HG03045 (cell line): ENCODE measurements around the gene MIOS.

Experiments
- ATAC-seq: cut with Tn5 transposase; IDR thresholded peaks from one replicate; pipeline ENCODE4 v1.9.1; 2021; ENCODE audit warnings: mild to moderate bottlenecking, moderate library complexity; ENCODE audit not compliant: unreplicated experiment

MIOS gene

GRCh38 chr7:7581531-7582179 lies 15.0 kb downstream of the MIOS start:
- ATAC-seq = no peak

DNA sequence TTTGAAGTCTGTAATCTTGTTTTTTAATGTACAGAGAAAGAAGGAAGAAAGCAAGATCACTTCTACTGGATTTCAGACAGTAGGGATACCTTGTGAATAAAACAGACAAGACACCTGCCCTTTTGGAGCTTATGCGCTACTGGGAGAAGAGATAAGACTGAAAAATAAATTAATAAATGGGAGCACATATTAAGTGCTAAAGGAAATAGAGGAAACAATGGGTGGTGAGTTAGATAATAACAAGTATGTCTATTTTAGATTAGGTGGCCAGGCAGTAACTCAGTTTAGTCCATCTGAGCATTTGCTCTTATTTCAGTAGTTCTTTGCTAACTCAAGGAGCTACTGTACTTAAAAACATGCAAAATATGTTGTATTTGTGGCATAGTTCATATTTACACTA lies 15.9 kb downstream of the MIOS start:
- no peak for ATAC-seq

GRCh38 chr7:7583731-7584130 lies 17.0 kb downstream of the MIOS start:
- ATAC-seq = no peak

- ATAC-seq = no peak
Measured at GRCh38 chr7:7584653-7585052, 18.0 kb downstream of the MIOS start.

GRCh38 chr7:7585241-7585928 lies 18.7 kb downstream of the MIOS start:
- ATAC-seq = no peak

DNA sequence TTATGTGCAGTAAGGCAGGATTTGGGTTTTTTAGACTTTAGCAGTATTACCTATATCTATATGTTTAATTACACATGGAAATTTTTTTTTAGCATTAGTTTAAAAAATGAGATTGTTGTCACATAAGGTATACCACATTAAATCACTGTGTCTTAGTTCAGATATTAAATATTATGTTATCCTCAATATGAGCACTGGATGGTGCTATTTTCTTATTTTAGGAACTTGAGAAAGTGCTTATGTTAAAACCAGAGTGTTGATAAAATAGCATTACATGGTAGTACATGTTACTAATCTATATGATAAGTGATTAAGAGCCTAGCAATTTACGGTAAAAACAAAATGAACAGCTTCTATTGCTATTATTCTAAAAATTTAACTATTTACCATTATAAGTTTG lies 28.8 kb downstream of the MIOS start:
- ATAC-seq = no peak

- no peak for ATAC-seq
Measured at GRCh38 chr7:7596176-7596575, 29.5 kb downstream of the MIOS start.

- ATAC-seq = no peak
Measured at GRCh38 chr7:7607010-7607409, 40.3 kb downstream of the MIOS start.

DNA sequence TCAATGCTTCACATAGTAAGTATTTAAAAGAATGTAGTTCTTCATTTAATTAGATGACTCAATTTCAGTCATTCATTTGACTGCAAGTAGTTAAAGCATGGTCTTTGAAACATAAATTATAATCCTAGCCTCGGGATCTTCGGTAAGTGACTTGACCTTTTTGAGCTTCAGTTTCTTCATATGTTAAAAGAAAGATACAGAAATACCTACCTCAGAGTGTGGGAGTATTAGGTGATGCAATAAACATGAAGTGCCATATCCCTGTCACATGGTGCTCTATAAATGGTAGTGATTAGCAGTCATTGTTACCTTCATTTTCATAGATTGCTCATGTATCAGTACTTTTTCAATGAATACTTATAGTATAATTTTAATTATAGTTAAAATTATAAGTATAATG lies 42.6 kb downstream of the MIOS start:
- ATAC-seq = no peak

DNA sequence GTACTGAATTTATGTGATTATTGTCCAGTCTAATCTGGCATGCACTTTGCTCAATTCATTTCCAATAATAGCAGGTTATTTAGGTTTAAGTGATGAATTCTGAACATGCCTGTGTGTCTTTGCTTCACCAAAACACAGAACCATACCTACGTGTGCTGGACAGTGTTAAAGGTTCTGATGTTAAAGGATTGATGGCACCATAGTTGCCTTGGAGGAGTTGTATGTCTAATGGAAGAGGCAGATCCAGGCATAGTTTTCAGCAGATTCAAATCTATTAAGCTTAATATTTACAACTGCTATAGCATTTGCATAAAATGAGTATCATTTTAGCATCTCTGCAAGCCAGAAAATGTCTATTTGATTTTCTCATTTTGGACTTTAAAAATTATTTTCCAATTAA lies 45.8 kb downstream of the MIOS start:
- ATAC-seq = no peak

DNA sequence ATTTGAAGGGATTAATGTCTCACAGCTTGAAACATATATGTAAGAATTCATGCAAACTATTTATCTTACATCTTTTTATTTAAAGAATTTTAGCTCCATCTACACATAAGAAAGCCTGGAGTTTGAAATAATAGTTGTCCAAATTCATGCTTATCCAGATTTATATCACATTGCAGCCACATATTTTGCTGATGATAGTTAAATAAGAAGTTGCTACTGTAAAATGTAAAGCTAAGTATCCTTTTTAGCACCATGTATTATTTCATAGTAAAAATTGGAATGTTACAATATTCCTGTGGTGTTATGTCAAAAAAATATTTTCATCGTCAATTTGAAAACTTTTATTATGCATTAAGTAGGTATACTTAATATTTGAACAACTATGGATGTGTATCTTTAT lies 46.5 kb downstream of the MIOS start:
- ATAC-seq = no peak

DNA sequence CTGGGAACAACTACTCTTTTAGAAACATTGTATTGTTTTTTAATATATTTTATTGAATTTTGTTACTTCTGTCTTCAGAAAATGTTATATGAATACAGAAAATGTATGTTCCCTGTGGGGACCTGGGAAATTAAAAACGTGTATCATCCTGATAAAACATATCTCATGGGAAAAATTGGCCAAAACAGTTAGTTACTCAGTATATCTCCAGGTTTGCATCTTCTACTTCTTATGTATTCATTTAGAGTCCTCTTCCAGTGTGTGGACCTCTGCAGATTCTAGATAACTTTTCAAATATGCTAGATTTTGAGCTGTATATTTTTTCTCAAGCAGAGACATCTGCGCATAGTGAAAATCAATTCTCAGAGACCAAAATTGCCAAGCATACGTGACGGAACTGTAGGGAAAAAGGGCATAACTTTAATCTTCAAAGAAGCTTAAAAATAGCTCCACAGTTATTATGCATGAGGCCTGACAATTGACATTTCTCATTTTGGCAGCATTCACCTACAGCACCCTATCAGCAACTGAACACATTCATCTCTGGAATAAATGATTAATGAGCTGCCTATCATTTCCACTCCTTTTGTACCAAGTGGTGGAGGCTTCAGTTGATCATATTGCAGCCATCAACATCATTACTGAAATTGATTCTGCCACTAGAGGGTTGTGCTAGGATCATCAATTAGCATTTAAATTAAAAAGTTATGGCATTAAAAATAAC lies 47.5 kb downstream of the MIOS start:
- no peak for ATAC-seq

- no peak for ATAC-seq
Measured at GRCh38 chr7:7617550-7617949, 50.9 kb downstream of the MIOS start.

GRCh38 chr7:7618410-7618809 lies 51.7 kb downstream of the MIOS start:
- no peak for ATAC-seq

GRCh38 chr7:7620236-7620635 lies 53.6 kb downstream of the MIOS start:
- ATAC-seq = no peak

GRCh38 chr7:7620644-7621210 lies 54.0 kb downstream of the MIOS start:
- no peak for ATAC-seq

DNA sequence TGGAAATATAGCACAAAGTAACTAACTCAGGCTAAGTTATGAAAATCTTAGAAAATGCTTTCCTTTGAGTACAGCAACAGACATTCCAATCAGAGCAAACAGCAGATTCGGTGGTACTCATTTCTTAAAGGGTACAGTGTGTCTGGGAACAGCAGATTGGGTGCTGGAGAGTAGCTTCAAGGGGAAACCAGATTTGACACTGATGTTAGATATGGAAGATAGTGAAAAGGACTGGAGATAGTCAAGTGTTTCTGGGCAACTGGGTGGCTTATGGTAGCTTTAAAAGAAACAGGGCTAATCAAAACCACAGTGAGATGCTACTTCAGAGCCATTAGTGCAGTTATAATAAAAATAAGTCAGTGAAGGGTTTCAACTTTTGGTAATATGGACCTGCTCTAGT lies 61.8 kb downstream of the MIOS start:
- no peak for ATAC-seq

- ATAC-seq = no peak
Measured at GRCh38 chr7:7630626-7631329, 64.1 kb downstream of the MIOS start.

- no peak for ATAC-seq
Measured at GRCh38 chr7:7639421-7639820, 72.7 kb downstream of the MIOS start.

- ATAC-seq = no peak
Measured at GRCh38 chr7:7639847-7640220, 73.2 kb downstream of the MIOS start.
